Large intestine (tissue), 3 donors: Measurements from ENCODE around the gene LRRC32. TPM values are rescaled to one million over a fixed set of nuclear protein-coding genes. Genes with fewer than 3 reads are reported as not detected.
"Not testable (repeated sequence)": the region's sequence is repeated elsewhere in the genome, so short reads cannot be mapped to it uniquely, and the experiment has no call there.

Experiments used
- DNase-seq, 2 donors: peaks; one replicate each; pipeline versions ENCODE4 v3.0.0 to v3.0.0-alpha.2; 2013
- H3K27ac ChIP-seq: one replicate; pipeline ENCODE4 v1.5.1; 2013; ENCODE audit warnings: low read length
- H3K27me3 ChIP-seq: 2 replicates; pipeline ENCODE4 v1.6.1; 2013; ENCODE audit warnings: low read length; ENCODE audit not compliant: control insufficient read depth, insufficient read depth
- H3K36me3 ChIP-seq: 2 replicates; pipeline ENCODE4 v1.6.1; 2013; ENCODE audit warnings: low read length; ENCODE audit not compliant: control insufficient read depth, insufficient read depth
- H3K4me1 ChIP-seq: one replicate; pipeline ENCODE4 v1.6.1; 2013; ENCODE audit warnings: low read length; ENCODE audit not compliant: control insufficient read depth, insufficient read depth
- H3K4me3 ChIP-seq: one replicate; pipeline ENCODE4 v1.5.1; 2013; ENCODE audit warnings: low read length
- H3K9me3 ChIP-seq: one replicate; pipeline ENCODE4 v1.6.1; 2013; ENCODE audit warnings: mild to moderate bottlenecking, low read depth, low read length, moderate library complexity; ENCODE audit not compliant: control insufficient read depth
- WGBS: methylation state at CpG from one replicate; pipeline ENCODE4 v1.1.5; 2013; ENCODE audit warnings: low lambda C conversion rate; ENCODE audit not compliant: insufficient coverage; 5-methylcytosine and 5-hydroxymethylcytosine counted together
- polyA plus RNA-seq: library from polyadenylated mRNA; unstranded; fragments of 120-200 nt; gene quantifications from one replicate; pipeline ENCODE4 v1.2.1, GENCODE V29; 2013

LRRC32 gene
- polyA plus RNA-seq, 1 donor: 11.6 TPM

DNA sequence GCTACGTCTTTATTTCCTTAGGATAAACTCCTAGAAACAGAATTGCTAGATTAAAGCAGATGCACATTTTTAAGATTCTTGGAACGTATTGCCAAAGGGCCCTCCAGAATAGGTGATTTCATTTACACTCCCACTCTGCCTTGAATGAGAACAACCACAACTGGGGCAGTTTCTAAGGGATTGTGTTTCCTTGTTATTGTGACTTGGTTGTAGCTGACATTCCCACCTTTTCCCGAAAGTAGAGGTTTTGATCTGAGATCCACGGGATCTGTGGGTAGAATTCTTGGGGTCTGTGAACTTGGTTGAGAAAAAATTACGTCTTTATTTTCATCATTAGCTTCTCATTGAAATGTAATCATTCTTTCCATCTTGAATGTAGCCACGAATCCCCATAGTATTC is 21.5 kb downstream of the LRRC32 start:
- H3K9me3 ChIP-seq: no peaks in the 10 kb centered on the region
- H3K4me1 ChIP-seq: no peaks in the 10 kb centered on the region
- no peaks in the 10 kb centered on the region for H3K36me3 ChIP-seq
- DNase-seq: no peak
- peaks cover 2% of the 10 kb centered on the region for H3K27me3 ChIP-seq
- no peak overlapping the region for H3K4me3 ChIP-seq
- no peak overlapping the region for H3K27ac ChIP-seq
- WGBS: 56% methylated on average over 1 of the region's 6 CpGs

DNA sequence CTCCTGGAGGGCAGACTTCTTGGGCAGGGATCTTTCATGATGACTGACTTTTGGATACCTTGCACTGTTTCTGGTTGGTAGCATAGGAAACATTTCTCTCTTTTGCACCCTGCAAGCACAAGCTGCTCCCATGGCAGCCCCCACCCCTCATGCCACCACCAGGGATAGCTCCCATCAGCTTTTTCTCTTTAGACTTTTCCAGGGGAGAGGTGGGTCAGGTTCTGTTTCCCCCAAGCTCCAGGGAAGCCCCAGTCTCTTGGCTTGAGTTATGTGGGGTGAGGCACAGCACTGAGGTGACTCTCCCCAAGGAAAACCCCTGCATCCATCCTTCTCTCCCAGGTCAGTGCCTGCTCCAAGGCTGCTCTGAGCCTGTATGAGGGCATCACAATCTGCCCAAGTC is 22.5 kb downstream of the LRRC32 start:
- Histone ChIP-seq H3K36me3 (no peaks in the 10 kb centered on the region), H3K4me3 (no peak overlapping the region), H3K4me1 (no peaks in the 10 kb centered on the region), H3K27me3 (peaks cover 2% of the 10 kb centered on the region), H3K27ac (no peak overlapping the region), H3K9me3 (no peaks in the 10 kb centered on the region)
- no peak for DNase-seq

DNA sequence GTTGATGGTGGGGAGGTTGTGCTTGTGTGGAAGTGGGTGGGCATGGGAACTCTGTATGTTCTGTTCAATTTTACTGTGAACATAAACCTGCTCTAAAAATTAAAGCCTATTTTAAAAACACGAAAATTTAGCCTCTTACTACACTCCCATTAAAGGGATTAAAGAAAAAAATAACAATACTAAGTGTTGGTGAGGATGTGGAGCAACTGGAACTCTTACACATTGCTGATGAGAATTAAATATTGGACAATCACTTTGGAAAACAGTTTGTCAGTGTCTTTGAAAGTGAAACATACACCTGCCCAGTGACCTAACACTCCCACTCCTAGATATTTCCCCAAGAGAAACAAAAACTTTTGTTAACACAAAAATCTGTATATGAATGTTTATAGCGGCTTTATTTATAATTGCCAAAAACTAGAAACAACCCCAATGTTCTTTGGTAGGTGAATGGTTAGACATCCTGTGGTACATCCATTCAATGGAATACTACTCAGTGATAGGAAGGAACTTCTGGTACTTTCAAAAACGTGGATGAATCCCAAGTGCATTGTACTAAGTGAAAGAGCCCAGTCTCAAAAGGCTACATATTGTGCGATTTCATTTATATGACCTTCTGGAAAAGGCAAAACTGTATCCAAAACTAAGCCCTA is 23.5 kb downstream of the LRRC32 start:
- 67% methylated on average over 3 of the region's 4 CpGs for WGBS
- H3K4me3 ChIP-seq: no peak overlapping the region
- DNase-seq: no peak
- no peaks in the 10 kb centered on the region for H3K9me3 ChIP-seq
- no peaks in the 10 kb centered on the region for H3K4me1 ChIP-seq
- H3K36me3 ChIP-seq: no peaks in the 10 kb centered on the region
- peaks cover 6% of the 10 kb centered on the region for H3K27me3 ChIP-seq
- no peak overlapping the region for H3K27ac ChIP-seq

GRCh38 chr11:76644591-76644990 is 26.0 kb downstream of the LRRC32 start:
- no peak for DNase-seq
- WGBS: no CpG with 5 or more reads among the region's 5 CpGs

GRCh38 chr11:76643711-76644110 is 26.8 kb downstream of the LRRC32 start:
- H3K27me3 ChIP-seq, H3K9me3 ChIP-seq, H3K4me3 ChIP-seq, DNase-seq, H3K36me3 ChIP-seq, H3K27ac ChIP-seq, H3K4me1 ChIP-seq: not testable (repeated sequence)
- 100% methylated on average over 1 of the region's 3 CpGs for WGBS

More at GRCh38 chr11:76644591-76644990, 26.0 kb downstream of the LRRC32 start:
- Histone ChIP-seq H3K27me3 (peaks cover 6% of the 10 kb centered on the region), H3K4me3 (no peak overlapping the region), H3K4me1 (no peaks in the 10 kb centered on the region), H3K9me3 (no peaks in the 10 kb centered on the region), H3K36me3 (no peaks in the 10 kb centered on the region), H3K27ac (no peak overlapping the region)

DNA sequence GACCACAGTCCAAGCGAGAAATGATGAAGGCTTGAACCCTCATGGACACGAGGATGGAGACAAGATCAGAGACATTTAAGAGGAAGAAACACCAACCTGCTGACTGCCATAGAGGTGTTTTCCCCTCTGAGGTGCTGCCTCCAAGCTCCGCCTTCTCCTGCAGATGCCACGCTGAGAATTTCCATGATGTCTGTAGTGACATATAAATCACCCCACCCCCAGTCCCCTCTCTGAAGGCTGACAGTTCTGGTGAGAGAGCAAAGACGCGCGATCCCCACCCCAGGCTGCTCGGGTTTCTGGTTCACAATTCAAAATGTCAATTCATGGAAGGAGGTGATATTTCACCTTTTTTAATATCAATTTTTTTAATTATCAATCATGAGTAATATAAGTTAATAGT is 28.2 kb downstream of the LRRC32 start:
- no peak overlapping the region for H3K4me3 ChIP-seq
- H3K36me3 ChIP-seq: no peaks in the 10 kb centered on the region
- no CpG with 5 or more reads among the region's 8 CpGs for WGBS
- no peaks in the 10 kb centered on the region for H3K9me3 ChIP-seq
- DNase-seq: no peak
- H3K27me3 ChIP-seq: peaks cover 4% of the 10 kb centered on the region
- H3K4me1 ChIP-seq: no peaks in the 10 kb centered on the region
- no peak overlapping the region for H3K27ac ChIP-seq

- no peak overlapping the region for H3K4me3 ChIP-seq
- peaks cover 4% of the 10 kb centered on the region for H3K27me3 ChIP-seq
- H3K36me3 ChIP-seq: no peaks in the 10 kb centered on the region
- H3K4me1 ChIP-seq: no peaks in the 10 kb centered on the region
- H3K27ac ChIP-seq: no peak overlapping the region
- no peak for DNase-seq
- H3K9me3 ChIP-seq: no peaks in the 10 kb centered on the region
- 100% methylated on average over 1 of the region's 4 CpGs for WGBS
These were observed 28.6 kb downstream of the LRRC32 start for GRCh38 chr11:76641905-76642304.

GRCh38 chr11:76640501-76640900 is 30.0 kb downstream of the LRRC32 start:
- Histone ChIP-seq H3K4me3 (no peak overlapping the region), H3K9me3 (no peaks in the 10 kb centered on the region), H3K4me1 (no peaks in the 10 kb centered on the region), H3K27ac (no peak overlapping the region), H3K27me3 (peaks cover 4% of the 10 kb centered on the region), H3K36me3 (no peaks in the 10 kb centered on the region)
- 83% methylated on average over 1 of the region's 5 CpGs for WGBS
- DNase-seq: no peak

- H3K27me3 ChIP-seq: peaks cover 4% of the 10 kb centered on the region
- no peak overlapping the region for H3K4me3 ChIP-seq
- H3K4me1 ChIP-seq: no peaks in the 10 kb centered on the region
- H3K36me3 ChIP-seq: no peaks in the 10 kb centered on the region
- no peak for DNase-seq
- no peak overlapping the region for H3K27ac ChIP-seq
- WGBS: no CpG with 5 or more reads among the region's 2 CpGs
- H3K9me3 ChIP-seq: no peaks in the 10 kb centered on the region
These were observed 30.9 kb downstream of the LRRC32 start for GRCh38 chr11:76639621-76640020.

- DNase-seq: no peak
- peaks cover 4% of the 10 kb centered on the region for H3K27me3 ChIP-seq
- H3K4me1 ChIP-seq: no peaks in the 10 kb centered on the region
- no peak overlapping the region for H3K27ac ChIP-seq
- no CpG with 5 or more reads among the region's 11 CpGs for whole genome bisulfite sequencing
- no peaks in the 10 kb centered on the region for H3K36me3 ChIP-seq
- no peaks in the 10 kb centered on the region for H3K9me3 ChIP-seq
- H3K4me3 ChIP-seq: no peak overlapping the region
These were observed 32.0 kb downstream of the LRRC32 start for GRCh38 chr11:76638270-76639197.
